Ishikawa (cell line): ENCODE results near the gene NKD2.

Experiments used
- EP300 ChIP-seq: IDR thresholded peaks from 2 replicates; pipeline ENCODE4 v1.6.1; 2012; ENCODE audit warnings: borderline replicate concordance
- RAD21 ChIP-seq: IDR thresholded peaks from 2 replicates; pipeline ENCODE4 v1.6.1; 2012; ENCODE audit warnings: low read depth
- TAF1 ChIP-seq: IDR thresholded peaks from 2 replicates; pipeline ENCODE4 v1.6.1; 2012; ENCODE audit warnings: low read depth, mild to moderate bottlenecking
- YY1 ChIP-seq: IDR thresholded peaks from 2 replicates; pipeline ENCODE4 v1.6.1; 2012; ENCODE audit warnings: low read depth

DNA sequence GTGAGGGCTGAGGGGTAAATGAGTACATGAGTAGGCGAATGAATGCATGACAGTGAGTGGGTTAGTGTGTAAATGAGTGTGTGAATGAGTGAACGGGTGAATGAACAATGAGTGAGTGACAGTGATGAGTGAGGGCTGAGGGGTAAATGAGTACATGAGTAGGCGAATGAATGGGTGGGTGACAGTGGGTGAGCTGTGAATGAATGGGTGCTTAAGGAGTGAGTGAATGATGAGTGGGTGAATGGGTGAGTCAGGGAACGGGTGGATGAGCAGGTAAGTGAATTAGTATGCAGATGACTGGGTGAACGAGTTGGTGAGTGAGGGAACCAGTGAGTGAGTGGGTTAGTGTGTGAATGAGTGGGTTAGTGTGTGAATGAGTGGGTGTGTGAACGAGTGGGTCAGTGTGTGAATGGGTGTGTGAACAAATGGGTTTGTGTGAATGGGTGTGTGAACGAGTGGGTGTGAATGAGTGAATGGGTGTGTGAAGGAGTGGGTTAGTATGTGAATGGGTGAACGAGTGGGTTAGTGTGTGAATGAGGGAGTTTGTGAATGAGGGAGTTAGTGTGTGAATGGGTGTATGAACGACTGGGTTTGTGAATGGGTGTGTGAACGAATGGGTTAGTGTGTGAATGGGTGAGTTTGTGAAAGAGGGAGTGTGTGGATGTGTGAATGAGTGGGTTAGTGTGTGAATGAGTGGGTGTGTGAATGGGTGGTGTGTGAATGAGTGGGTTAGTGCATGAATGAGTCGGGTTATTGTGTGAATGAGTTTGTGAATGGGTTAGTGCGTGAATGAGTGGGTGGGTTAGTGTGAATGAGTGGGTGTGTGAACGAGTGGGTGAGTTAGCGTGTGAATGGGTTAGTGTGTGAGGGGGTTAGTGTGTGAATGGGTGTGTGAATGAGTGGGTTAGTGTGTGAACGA lies 32.9 kb downstream of the NKD2 start:
- TF ChIP-seq RAD21 (no peak), EP300 (no peak), YY1 (no peak), TAF1 (no peak)
